Panc1 (cell line): ENCODE data around the gene SLC6A7. TPM values are rescaled to one million over a fixed set of nuclear protein-coding genes. Genes with fewer than 3 reads are reported as not detected.

ENCODE experiments used
- ATAC-seq: fragments of 200-7000 bp; cut with Tn5 transposase; 2 replicates; pipeline ENCODE4 v1.9.1; 2020; ENCODE audit warnings: mild to moderate bottlenecking, moderate library complexity
- BruUV-seq: library from RNA; stranded (reverse); fragments of 400-500 nt; replicated peaks from 2 replicates; lab custom pipeline; 2021; lab: Mats Ljungman, UMichigan
- CTCF ChIA-PET: fragments of 300-600 bp; sonication (Branson Sonifier 250); formaldehyde crosslinking; loops from one replicate; lab custom pipeline; 2022; ENCODE audit warnings: antibody characterized with exemption; lab: Charles Lee
- POLR2A ChIA-PET: fragments of 300-600 bp; sonication (Branson Sonifier 250); formaldehyde crosslinking; loops from one replicate; lab custom pipeline; 2022; ENCODE audit warnings: antibody characterized with exemption; lab: Charles Lee
- DNase-seq: peaks from one replicate; pipeline ENCODE4 v3.0.0-alpha.2; 2010; ENCODE audit warnings: low read depth, low spot score
- H3K27ac ChIP-seq: 2 replicates; pipeline ENCODE4 v1.5.1; 2011; ENCODE audit warnings: mild to moderate bottlenecking, low read length, inconsistent platforms
- H3K27me3 ChIP-seq: fragments of 200-500 bp; sonication (Bioruptor generic); 2 replicates; pipeline ENCODE4 v1.6.0; 2014; ENCODE audit warnings: low read length, inconsistent platforms; ENCODE audit not compliant: control insufficient read depth, insufficient read depth
- H3K36me3 ChIP-seq: fragments of 200-500 bp; sonication (Bioruptor generic); 2 replicates; pipeline ENCODE4 v1.5.1; 2014; ENCODE audit warnings: inconsistent platforms, mild to moderate bottlenecking, low read length, moderate library complexity; ENCODE audit not compliant: control insufficient read depth, insufficient read depth
- H3K4me1 ChIP-seq: 2 replicates; pipeline ENCODE4 v1.5.1; 2011; ENCODE audit warnings: inconsistent platforms, mild to moderate bottlenecking, low read length, moderate library complexity; ENCODE audit not compliant: control insufficient read depth, insufficient read depth
- H3K4me3 ChIP-seq, 2 experiments: 2 replicates each; pipeline ENCODE4 v1.5.1; 2011 to 2012; ENCODE audit warnings: low read depth in 2 of 2, low read length in 2 of 2, mild to moderate bottlenecking in 2 of 2, inconsistent platforms in 1 of 2, moderate library complexity in 1 of 2
- H3K9me3 ChIP-seq: fragments of 200-500 bp; sonication (Bioruptor generic); 2 replicates; pipeline ENCODE4 v1.5.1; 2014; ENCODE audit warnings: low read depth, mild to moderate bottlenecking, inconsistent platforms, low read length, moderate library complexity; ENCODE audit not compliant: control insufficient read depth, insufficient read depth
- CTCF ChIP-seq: fragments of 450-650 bp; IDR thresholded peaks from 2 replicates; pipeline ENCODE4 v1.5.1; 2017; ENCODE audit warnings: mild to moderate bottlenecking
- POLR2AphosphoS5 ChIP-seq: IDR thresholded peaks from 2 replicates; pipeline ENCODE4 v1.6.1; 2012; ENCODE audit warnings: mild to moderate bottlenecking, low read depth, low read length, moderate library complexity
- REST ChIP-seq, 2 experiments: IDR thresholded peaks; 2 replicates each; pipeline ENCODE4 v1.6.1; 2011 to 2012; ENCODE audit warnings: low read depth in 2 of 2, control low read depth in 1 of 2, low read length in 1 of 2, mild to moderate bottlenecking in 1 of 2, moderate library complexity in 1 of 2; ENCODE audit not compliant: insufficient read depth in 1 of 2
- SIN3A ChIP-seq: IDR thresholded peaks from 2 replicates; pipeline ENCODE4 v1.6.1; 2012; ENCODE audit warnings: low read depth, mild to moderate bottlenecking, low read length, moderate library complexity, borderline replicate concordance; ENCODE audit not compliant: insufficient read depth
- TCF7L2 ChIP-seq: IDR thresholded peaks from 2 replicates; pipeline ENCODE4 v1.6.1; 2011; ENCODE audit warnings: mild to moderate bottlenecking, low read depth, low read length, inconsistent platforms
- in situ Hi-C: cut with HindIII; loops from 2 replicates; pipeline ENCODE4 v1.10.0; 2016; ENCODE audit warnings: low sequenced_read_pairs, low pct_unique_long_range_greater_than_20kb
- intact Hi-C: fragments of 100-400 bp; cut with micrococcal nuclease; formaldehyde crosslinking; loops from one replicate; pipeline ENCODE4 v1.10.0; 2022; ENCODE audit not compliant: unreplicated experiment
- total RNA-seq: library from RNA; stranded (reverse); gene quantifications from one replicate; pipeline ENCODE4 v1.2.1, GENCODE V29; 2021; ENCODE audit not compliant: unreplicated experiment

The SLC6A7 gene
- total RNA-seq, 1 experiment from 2014 or later: not detected

GRCh38 chr5:150167512-150167850 lies 22.4 kb upstream of the SLC6A7 start:
- Histone ChIP-seq H3K4me1 (no peaks in the 10 kb centered on the region), H3K36me3 (no peaks in the 10 kb centered on the region), H3K27me3 (no peaks in the 10 kb centered on the region; the same call in 1 of the 2 replicates), H3K27ac (no peak overlapping the region), H3K9me3 (no peaks in the 10 kb centered on the region), H3K4me3 (no peak overlapping the region)
- intact Hi-C loops: no loop called here
- in situ Hi-C loops: no loop called here
- TF ChIP-seq POLR2AphosphoS5 (no peak), CTCF (no peak), SIN3A (no peak), TCF7L2 (no peak), REST (IDR thresholded peaks at IDR 0.05; ENCODE audit: insufficient read depth in 1 of 2, low read depth in 2 of 2, low read length in 1 of 2) (no peak)
- CTCF ChIA-PET: no interaction called here
- POLR2A ChIA-PET: no interaction called here
- ATAC-seq (no peak), DNase-seq (no peak)
- no TSS peak for BruUV-seq

GRCh38 chr5:150167908-150168307 lies 22.0 kb upstream of the SLC6A7 start:
- ChIA-PET CTCF (no interaction called here), POLR2A (no interaction called here)
- DNase-seq (no peak), ATAC-seq (no peak)
- Histone ChIP-seq H3K36me3 (no peaks in the 10 kb centered on the region), H3K9me3 (no peaks in the 10 kb centered on the region), H3K27ac (no peak overlapping the region), H3K27me3 (no peaks in the 10 kb centered on the region; the same call in 1 of the 2 replicates), H3K4me3 (no peak overlapping the region), H3K4me1 (no peaks in the 10 kb centered on the region)
- TF ChIP-seq POLR2AphosphoS5: no peak
- TF ChIP-seq CTCF: no peak; the same call in 1 of the 2 replicates
- TF ChIP-seq TCF7L2: no peak
- TF ChIP-seq REST (IDR thresholded peaks at IDR 0.05; ENCODE audit: insufficient read depth in 1 of 2, low read depth in 2 of 2, low read length in 1 of 2): no peak
- TF ChIP-seq SIN3A: no peak
- intact Hi-C loops (no loop called here), in situ Hi-C loops (no loop called here)
- no TSS peak for BruUV-seq
